GM21515 (cell line): ENCODE measurements around the gene MGAT1.
"Not testable (repeated sequence)": the region's sequence is repeated elsewhere in the genome, so short reads cannot be mapped to it uniquely, and the experiment has no call there.

Experiments
- ATAC-seq: cut with Tn5 transposase; IDR thresholded peaks from one replicate; pipeline ENCODE4 v1.9.1; 2021; ENCODE audit not compliant: unreplicated experiment

The MGAT1 gene

GRCh38 chr5:180802325-180803180 lies at the start of gene MGAT1:
MGAT1 (minus strand) TSS chr5:180802806; CDS start chr5:180792971, 9,835 bp downstream.
- peak; percentile 39 for ATAC-seq

- ATAC-seq: no peak
These were observed 48.0 kb upstream of the MGAT1 start for GRCh38 chr5:180850434-180851078.

DNA sequence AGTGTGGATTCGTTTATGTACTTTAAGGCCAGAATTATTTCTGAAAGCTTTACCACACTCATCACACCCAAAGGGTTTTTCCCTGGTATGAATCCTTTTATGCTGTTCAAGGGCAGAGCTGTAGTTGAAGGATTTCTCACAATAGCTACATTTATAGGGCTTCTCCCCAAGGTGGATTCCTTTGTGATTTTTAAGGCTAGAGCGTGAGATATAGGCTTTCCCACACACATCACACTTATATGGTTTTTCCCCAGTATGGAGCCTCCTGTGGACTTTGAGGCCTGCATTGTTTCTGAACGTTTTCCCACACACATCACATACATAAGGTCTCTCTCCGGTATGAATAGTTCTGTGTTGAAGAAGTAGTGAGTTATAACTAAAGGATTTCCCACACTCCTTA lies 47.2 kb upstream of the MGAT1 start:
- no peak for ATAC-seq

- ATAC-seq: no peak
These were observed 46.3 kb upstream of the MGAT1 start for GRCh38 chr5:180848878-180849277.

- no peak for ATAC-seq
These were observed 45.7 kb upstream of the MGAT1 start for GRCh38 chr5:180848265-180848664.

DNA sequence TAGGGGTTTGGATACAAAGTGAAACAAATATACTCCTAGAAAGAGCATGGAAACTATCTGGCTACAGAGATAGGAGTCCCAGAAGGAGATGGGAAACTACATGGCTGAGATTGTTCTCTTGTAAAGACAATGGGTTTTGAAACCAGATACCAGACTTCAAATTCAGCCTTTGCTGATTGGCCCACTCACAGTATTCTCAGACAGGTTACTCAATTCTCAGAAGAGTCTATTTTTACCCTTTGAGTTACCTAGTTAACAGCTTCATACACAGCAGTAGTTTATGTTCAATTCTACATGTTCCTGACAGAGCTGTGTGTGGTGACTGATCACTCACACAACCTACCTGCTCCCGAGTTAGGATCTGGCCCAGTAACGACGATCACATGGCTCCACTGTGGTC lies 44.4 kb upstream of the MGAT1 start:
- ATAC-seq: no peak

DNA sequence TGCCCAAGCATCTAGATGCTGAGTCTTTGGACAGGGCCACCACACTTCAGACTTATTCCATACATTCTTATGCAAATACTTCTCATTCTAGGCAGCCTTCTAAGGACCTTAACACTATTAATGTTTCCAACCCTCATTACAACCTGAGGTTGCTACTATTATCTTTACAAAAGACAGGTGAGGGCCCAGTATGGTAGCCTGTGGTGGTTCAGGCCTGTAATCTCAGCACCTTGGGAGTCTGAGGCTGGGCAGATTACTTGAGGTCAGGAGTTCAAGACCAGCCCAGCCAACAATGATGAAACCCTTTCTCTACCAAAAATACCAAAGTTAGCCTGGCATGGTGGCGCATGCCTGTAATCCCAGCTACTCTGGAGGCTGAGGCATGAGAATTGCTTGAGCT lies 42.3 kb upstream of the MGAT1 start:
- ATAC-seq: no peak

DNA sequence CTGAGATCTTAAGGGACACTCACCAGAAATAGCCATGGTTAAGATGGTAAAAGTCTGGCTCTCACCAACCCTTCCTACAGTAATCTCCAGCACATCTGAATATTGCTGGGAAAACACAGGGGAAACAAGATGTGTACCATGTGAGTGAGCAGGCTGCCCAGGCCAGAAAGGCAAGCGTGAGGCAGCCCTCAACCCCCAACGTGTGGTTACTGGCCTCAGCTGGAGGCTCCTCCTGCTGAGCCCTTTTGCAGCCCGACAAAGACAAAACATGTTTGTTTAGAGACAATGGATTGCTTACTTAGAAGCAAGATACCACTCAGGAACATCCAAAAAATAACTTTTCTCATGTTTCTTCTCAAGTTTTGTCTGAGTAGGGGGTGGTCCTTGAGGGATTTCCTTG lies 41.8 kb upstream of the MGAT1 start:
- ATAC-seq: no peak

DNA sequence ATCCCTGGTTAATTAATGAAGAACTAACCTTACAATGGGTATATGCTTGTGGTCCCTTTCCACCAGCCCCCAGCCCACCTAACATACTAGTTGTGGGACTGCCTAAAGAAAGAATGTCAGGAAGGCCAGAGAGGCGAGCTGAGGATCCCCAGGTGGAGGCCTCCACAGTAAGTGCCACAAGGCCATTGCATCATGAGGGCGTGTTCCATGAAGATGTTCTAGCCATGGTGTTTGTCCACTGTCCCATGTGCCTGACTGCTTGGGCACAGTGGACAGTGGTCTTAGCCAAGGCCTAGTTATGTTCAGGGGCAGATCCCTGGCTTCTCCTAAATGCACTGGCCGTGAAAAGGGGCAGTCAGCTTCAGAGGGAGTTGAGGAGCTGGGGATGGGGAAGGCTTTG lies 37.3 kb upstream of the MGAT1 start:
- no peak for ATAC-seq

- no peak for ATAC-seq
These were observed 36.6 kb upstream of the MGAT1 start for GRCh38 chr5:180839227-180839626.

DNA sequence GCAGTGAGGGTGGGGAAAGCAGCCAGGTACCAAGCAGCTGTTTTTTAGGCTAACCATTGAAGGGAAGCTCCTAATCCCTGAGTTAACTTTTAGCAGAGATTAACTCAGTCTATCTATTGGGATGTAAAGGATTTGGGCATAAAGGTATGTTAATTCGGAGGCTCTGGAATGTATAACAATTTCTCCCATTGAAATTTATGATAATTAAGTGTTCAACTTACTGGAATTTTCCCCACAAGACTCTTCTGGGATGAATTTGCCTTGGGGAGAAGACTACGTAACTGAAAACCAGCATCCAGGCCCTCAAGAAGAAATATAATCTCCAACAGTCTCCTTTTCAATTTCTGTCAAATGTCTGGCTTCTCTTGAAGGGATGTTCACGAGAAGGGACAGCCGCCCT lies 34.9 kb upstream of the MGAT1 start:
- no peak for ATAC-seq

DNA sequence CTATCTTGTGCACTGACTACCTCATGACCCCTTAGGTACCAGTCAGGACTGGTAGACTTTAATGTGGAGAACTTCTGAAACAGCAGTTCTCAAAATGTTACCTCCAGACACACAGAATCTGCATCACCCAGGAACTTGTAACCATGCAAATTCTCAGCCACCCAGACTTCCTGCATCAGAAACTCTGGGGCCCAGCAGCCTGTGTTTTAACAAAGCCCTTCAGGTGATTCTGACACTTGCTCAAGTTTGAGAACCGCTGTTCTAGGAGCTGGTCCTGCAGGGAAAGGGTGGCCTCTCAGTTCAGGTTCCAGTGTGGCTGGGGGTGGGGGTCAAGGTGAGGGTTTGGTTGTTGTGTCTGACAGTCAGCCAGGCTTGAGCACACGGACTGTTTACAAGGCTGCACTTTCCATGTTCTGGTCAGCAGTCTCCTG lies 30.0 kb upstream of the MGAT1 start:
- ATAC-seq: peak; percentile 53

- ATAC-seq: peak; percentile 73
These were observed 28.8 kb upstream of the MGAT1 start for GRCh38 chr5:180831139-180832093.

DNA sequence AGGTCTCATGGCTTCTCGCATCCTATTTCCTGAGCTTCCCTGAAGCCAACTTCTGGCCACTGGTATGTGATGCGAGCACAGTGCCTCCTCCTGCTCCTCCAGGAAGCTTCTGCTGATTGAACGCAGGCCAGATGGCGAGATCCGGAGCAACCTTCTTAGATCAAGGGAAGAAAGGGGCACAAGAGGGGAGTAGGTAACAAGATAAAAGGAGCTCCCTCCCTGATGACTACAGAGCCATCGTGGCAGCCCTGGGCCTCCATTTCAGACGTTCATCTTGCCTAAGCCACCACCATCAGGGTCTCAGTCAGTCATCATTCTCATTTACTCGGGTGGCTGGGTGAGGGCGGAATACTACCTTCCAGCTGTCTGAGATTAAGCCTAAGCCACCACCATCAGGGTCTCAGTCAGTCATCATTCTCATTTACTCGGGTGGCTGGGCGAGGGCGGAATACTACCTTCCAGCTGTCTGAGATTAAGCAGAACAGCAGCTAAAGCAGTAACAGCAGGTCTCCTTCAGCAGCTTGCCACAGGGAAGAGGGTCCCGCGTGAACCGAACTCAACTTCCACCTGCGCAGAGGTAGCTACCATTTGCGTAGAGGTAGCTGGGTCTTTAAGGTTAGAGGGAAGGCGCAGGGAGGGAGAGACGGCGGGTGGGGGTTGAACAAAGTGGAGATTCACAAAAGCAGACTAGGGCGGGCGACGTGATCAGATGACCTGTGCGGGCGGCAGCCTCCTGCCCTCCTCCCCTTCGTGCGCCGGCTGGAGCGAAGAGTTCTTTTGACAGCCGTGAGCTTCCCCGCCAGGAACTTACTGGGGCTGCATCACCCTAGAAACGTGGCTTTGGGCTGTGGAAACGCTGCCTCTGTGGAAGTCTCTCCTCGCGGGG lies 27.9 kb upstream of the MGAT1 start:
- ATAC-seq: peak; percentile 41

DNA sequence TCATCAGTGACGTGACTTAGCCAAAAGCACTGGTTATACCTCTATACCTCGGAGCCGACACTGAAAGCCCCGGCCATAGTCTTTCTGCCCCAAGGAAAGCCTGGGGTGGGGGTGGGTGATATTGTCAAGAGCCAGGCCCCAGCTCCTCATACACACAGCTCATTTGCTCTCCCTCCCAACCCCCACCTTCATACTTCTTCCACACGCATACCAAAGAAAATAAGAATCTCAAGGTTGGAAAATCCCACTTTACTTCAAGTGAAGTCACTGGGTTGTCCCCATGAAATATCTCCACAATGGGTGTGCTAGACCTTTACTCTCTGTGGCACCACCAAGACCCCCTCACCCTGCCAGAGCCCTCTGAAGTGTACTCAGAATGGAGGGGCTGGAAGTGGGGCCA lies 27.1 kb upstream of the MGAT1 start:
- no peak for ATAC-seq

DNA sequence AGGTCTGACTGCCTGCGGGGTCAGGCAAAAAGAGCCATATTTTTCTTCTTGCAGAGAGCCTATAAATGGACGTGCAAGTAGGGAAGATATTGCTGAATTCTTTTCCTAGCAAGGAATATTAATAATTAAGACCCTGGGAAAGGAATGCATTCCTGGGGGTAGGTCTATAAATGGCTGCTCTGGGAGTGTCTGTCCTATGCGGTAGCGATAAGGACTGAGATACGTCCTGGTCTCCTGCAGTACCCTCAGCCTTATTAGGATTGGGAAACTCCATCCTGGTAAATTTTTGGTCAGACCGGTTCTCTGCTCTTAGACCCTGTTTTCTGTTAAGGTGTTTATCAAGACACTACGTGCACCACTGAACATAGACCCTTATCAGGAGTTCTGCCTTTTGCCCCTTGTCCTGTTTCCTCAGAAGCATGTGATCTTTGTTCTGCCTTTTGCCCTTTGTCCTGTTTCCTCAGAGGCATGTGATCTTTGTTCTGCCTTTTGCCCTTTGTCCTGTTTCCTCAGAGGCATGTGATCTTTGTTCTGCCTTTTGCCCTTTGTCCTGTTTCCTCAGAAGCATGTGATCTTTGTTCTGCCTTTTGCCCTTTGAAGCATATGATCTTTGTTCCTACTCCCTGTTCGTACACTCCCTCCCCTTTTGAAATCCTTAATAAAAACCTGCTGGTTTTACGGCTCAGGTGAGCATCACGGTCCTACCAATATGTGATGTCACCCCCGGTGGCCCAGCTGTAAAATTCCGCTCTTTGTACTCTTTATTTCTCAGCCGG lies 26.3 kb upstream of the MGAT1 start:
- not testable (repeated sequence) for ATAC-seq

GRCh38 chr5:180827374-180827773 lies 24.8 kb upstream of the MGAT1 start:
- not testable (repeated sequence) for ATAC-seq

DNA sequence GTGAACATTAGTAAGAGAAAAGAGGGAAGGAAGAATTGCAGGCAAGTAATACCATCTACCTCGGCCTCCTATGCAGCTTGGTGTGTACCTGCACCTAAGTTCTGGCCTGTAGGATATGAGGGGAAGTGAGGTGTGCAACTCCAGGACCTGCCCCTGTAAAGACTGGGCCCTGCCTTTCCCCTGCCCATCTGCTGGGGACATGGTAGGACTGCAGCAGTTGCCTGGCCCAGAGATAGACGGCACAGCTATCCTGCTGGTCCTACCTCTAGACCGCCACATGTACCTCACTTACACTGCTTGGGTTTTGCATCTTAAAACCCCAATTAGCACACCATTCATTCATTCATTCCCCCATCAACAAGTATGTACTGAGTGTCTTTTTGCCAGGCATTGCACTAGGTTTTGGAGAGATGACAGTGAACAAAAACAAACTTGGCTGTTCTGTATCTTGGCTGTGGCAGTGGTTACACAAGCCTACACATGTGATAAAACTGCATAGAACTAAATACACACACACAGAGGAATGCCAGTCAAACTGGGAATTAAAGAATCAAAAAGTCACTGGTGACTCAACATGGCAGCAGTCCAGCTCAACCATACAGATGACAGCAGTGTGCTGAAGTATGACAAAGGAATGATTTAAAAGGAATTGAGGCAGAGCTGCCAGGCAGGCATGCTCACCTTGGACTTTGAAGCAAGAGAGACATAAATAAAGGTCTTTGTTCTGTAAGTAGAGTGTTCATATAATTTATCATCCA lies 23.3 kb upstream of the MGAT1 start:
- no peak for ATAC-seq
